ENCODE measurements around the gene ST3GAL4.

- TF ChIP-seq, protein P1, sequence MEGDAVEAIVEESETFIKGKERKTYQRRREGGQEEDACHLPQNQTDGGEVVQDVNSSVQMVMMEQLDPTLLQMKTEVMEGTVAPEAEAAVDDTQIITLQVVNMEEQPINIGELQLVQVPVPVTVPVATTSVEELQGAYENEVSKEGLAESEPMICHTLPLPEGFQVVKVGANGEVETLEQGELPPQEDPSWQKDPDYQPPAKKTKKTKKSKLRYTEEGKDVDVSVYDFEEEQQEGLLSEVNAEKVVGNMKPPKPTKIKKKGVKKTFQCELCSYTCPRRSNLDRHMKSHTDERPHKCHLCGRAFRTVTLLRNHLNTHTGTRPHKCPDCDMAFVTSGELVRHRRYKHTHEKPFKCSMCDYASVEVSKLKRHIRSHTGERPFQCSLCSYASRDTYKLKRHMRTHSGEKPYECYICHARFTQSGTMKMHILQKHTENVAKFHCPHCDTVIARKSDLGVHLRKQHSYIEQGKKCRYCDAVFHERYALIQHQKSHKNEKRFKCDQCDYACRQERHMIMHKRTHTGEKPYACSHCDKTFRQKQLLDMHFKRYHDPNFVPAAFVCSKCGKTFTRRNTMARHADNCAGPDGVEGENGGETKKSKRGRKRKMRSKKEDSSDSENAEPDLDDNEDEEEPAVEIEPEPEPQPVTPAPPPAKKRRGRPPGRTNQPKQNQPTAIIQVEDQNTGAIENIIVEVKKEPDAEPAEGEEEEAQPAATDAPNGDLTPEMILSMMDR (tag by site-specific recombination; IDR thresholded peaks at IDR 0.05) = no peak
- TF ChIP-seq, protein P2, sequence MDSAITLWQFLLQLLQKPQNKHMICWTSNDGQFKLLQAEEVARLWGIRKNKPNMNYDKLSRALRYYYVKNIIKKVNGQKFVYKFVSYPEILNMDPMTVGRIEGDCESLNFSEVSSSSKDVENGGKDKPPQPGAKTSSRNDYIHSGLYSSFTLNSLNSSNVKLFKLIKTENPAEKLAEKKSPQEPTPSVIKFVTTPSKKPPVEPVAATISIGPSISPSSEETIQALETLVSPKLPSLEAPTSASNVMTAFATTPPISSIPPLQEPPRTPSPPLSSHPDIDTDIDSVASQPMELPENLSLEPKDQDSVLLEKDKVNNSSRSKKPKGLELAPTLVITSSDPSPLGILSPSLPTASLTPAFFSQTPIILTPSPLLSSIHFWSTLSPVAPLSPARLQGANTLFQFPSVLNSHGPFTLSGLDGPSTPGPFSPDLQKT (IDR thresholded peaks at IDR 0.05; ENCODE audit: borderline replicate concordance, low read depth, low read length) = no peak
- TF ChIP-seq ZSCAN30 (tag by site-specific recombination; IDR thresholded peaks at IDR 0.05) = no peak
- no peak for TF ChIP-seq ZNF280D (tag by site-specific recombination; IDR thresholded peaks at IDR 0.05)
Measured at GRCh38 chr11:126345283-126345682, 10.2 kb upstream of the ST3GAL4 start.
